Kidney epithelial cell (primary cell): ENCODE measurements around the gene ADCY10. TPM values are rescaled to one million over a fixed set of nuclear protein-coding genes. Genes with fewer than 3 reads are reported as not detected.
"Not testable (repeated sequence)": the region's sequence is repeated elsewhere in the genome, so short reads cannot be mapped to it uniquely, and the experiment has no call there.

Source experiments
- DNase-seq: peaks from one replicate; pipeline ENCODE4 v3.0.0-alpha.2; 2010; ENCODE audit warnings: low read depth
- H3K27me3 ChIP-seq: 2 replicates; pipeline ENCODE4 v1.6.0; 2011; ENCODE audit warnings: low read length; ENCODE audit not compliant: control insufficient read depth, insufficient read depth
- H3K36me3 ChIP-seq: 2 replicates; pipeline ENCODE4 v1.5.1; 2011; ENCODE audit warnings: low read length; ENCODE audit not compliant: control insufficient read depth, insufficient read depth
- H3K4me3 ChIP-seq: 2 replicates; pipeline ENCODE4 v1.5.1; 2011; ENCODE audit warnings: low read depth, mild to moderate bottlenecking, control low read depth, low read length
- total RNA-seq: library from RNA; depleted of rRNA; stranded (reverse); fragments of >200 nt; gene quantifications from 2 replicates; pipeline ENCODE4 v1.2.3, GENCODE V29; 2015
- TF ChIP-seq, protein P1 (sequence below): IDR thresholded peaks from 2 replicates; pipeline ENCODE4 v1.5.1; 2011; ENCODE audit warnings: mild to moderate bottlenecking, moderate library complexity, low read length, control low read depth, inconsistent platforms; ENCODE audit not compliant: insufficient read depth, poor library complexity, severe bottlenecking

The ADCY10 gene
- total RNA-seq, 1 donor from 2014 or later: not detected

DNA sequence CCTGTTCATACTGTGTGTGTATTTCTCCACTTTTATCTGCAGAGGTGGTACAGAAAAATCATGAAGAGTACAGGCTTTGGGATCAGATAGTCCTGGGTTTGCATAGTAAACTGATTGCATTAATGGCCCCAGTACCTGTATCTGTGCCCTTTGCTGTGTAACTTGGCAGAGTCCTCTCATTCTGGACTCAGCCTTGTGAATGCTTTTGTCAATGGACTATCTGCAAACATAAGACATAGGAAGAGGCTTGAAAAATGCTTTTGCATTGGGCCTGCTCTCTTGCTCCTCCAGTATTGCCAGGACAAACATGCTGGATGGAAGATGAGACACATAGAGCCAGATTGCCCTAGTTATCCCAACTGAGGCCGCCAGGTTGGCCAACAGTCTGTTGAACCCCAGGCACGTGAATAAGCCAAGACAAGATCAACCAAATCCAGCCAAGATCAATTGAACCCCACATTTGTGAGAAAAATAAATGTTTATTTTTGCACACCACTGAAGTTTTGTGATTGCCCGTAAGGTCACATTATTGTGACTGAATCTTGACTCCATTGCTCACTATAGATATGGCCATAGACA is 37.2 kb downstream of the ADCY10 start:
- Histone ChIP-seq H3K27me3 (no peaks in the 10 kb centered on the region), H3K36me3 (no peaks in the 10 kb centered on the region), H3K4me3 (no peak overlapping the region)
- DNase-seq: no peak
- TF ChIP-seq, protein P1, sequence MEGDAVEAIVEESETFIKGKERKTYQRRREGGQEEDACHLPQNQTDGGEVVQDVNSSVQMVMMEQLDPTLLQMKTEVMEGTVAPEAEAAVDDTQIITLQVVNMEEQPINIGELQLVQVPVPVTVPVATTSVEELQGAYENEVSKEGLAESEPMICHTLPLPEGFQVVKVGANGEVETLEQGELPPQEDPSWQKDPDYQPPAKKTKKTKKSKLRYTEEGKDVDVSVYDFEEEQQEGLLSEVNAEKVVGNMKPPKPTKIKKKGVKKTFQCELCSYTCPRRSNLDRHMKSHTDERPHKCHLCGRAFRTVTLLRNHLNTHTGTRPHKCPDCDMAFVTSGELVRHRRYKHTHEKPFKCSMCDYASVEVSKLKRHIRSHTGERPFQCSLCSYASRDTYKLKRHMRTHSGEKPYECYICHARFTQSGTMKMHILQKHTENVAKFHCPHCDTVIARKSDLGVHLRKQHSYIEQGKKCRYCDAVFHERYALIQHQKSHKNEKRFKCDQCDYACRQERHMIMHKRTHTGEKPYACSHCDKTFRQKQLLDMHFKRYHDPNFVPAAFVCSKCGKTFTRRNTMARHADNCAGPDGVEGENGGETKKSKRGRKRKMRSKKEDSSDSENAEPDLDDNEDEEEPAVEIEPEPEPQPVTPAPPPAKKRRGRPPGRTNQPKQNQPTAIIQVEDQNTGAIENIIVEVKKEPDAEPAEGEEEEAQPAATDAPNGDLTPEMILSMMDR: no peak

DNA sequence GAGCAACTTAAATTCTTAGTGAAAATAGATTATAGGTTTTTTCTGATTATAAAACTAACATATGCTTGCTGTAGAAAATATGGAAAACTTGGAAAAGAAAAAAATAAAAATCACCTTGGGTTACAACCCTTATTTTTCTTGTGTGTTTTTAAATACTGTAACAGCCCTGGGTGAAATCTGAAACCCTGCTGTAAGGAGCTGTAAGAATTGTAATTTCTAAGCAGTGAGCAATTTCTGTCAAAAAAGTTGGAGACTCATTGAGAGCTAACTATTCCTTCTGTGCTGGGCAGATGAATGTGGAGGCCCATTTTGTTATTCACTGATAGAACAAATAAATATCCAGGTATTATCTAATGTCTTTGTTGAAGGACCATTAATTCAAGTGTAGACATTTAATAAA is 42.6 kb downstream of the ADCY10 start:
- no peak for DNase-seq
- Histone ChIP-seq H3K27me3 (no peaks in the 10 kb centered on the region), H3K36me3 (no peaks in the 10 kb centered on the region), H3K4me3 (no peak overlapping the region)
- TF ChIP-seq, protein P1: no peak

DNA sequence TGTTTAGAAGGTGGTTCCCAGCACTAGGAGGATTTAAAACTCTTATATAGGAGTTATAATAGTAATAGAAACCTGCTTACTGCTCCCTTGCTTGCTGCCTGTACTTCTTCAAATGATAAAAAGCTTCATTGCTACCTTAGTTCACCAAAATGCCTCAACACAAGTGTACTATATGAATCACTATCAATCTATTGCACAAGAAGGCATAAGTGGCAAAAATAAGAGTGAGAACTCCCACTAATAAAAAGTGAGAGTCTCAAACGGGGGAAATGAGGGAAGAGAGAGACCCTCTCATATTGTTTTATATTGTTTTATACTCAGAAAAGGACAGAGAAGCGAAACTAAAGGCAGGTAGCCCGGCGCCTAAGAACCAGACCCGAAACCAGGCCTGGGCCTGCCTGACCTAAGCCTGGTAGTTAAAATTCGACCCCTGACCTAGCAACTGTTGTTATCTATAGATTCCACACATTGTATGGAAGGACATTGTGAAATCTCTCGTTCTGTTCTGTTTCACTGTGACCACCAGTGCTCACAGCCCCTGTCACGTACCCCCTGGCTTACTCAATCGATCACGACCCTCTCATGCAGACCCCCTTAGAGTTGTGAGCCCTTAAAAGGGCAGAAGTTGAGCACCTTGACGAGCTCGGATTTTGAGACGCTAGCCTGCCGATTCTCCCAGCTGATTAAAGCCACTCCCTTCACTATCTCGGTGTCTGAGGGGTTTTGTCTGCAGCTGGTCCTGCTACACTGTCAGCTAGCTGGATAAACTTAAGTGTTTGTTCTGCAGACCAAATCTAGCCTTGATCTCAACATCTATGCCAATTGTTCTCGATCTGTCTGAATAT is 44.6 kb downstream of the ADCY10 start:
- DNase-seq, H3K36me3 ChIP-seq, H3K4me3 ChIP-seq, H3K27me3 ChIP-seq: not testable (repeated sequence)

DNA sequence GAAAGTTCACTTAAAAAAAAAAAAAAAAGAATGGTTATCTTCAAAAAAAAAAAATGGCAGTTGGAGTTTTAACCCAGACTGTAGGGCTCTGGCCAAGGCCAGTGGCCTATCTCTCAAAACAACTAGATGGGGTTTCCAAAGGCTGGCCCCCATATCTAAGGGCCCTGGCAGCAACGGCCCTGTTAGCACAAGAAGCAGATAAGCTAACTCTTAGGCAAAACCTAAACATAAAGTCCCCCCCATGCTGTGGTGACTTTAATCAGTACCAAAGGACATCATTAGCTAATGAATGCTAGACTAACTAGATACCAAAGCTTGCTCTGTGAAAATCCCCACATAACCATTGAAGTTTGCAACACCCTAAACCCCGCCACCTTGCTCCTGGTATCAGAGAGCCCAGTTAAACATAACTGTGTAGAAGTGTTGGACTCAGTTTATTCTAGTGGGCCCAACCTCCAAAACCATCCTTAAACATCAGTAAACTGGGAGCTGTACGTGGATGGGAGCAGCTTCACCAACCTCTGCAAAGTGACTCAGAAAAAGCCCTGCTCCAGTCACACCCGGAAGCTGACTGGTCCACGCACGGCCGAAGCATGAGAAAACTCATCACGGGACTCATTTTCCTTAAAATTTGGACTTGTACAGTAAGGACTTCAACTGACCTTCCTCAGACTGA is 47.1 kb downstream of the ADCY10 start:
- not testable (repeated sequence) for DNase-seq, H3K4me3 ChIP-seq, H3K36me3 ChIP-seq, H3K27me3 ChIP-seq

DNA sequence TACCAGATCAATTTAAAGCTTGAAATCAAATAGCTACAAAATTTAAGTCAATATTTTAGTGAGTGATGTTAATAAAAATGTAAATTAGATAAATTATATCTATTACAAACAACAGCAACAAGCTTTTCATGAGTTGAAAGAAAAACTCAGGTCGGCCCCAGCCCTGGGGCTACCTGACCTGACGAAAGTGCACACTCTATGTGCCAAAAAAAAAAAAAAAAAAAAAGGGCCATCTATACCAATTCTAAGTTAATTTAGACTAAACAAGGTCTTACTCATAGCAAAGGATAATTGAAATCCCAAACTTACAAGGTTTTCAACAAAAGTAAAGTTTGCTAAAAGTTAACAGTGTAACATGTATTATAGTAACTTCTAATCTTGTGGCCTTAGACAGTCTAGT is 47.6 kb downstream of the ADCY10 start:
- not testable (repeated sequence) for DNase-seq, H3K36me3 ChIP-seq, H3K4me3 ChIP-seq, H3K27me3 ChIP-seq

DNA sequence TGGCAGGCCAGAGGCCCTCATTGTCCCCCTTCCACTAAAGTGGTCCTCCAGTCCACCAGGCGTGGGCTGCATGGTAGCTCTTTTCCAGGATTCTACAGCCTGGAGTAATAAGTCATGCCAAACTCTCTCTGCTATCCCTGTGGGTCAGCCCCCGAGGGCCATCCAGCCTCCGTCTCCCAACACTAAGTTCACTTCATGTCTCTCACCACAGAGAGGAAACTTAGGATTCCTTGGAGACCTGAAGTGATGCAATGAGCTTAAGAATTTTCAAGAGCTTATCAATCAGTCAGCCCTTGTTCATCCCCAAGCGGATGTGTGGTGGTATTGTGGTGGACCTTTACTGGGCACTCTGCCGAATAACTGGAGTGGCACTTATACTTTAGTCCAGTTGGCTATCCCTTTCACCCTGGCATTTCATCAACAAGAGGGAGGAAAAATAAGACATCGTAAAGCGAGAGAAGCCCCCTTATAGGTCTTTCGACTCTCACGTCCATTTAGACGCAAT is 48.1 kb downstream of the ADCY10 start:
- not testable (repeated sequence) for H3K4me3 ChIP-seq, H3K27me3 ChIP-seq, H3K36me3 ChIP-seq, DNase-seq

DNA sequence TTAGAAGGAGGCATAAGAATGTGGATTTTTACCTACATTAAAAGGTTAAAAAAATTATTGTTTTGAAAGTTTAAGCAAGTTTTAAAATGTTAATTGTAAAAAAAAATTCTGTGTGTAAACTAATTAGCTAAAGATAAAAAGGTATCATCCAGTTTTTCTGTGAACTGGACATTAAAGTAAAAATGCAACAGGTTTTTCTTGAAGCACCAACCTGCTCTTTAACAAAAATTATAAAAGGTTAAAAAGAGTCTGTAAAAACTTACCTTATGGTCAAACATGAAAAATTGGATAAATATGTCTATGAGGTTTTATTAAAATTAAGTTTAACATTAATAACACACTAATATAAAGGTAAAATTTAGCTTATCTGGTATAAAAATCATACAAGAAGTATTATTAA is 48.7 kb downstream of the ADCY10 start:
- H3K27me3 ChIP-seq, H3K36me3 ChIP-seq, DNase-seq, H3K4me3 ChIP-seq: not testable (repeated sequence)

DNA sequence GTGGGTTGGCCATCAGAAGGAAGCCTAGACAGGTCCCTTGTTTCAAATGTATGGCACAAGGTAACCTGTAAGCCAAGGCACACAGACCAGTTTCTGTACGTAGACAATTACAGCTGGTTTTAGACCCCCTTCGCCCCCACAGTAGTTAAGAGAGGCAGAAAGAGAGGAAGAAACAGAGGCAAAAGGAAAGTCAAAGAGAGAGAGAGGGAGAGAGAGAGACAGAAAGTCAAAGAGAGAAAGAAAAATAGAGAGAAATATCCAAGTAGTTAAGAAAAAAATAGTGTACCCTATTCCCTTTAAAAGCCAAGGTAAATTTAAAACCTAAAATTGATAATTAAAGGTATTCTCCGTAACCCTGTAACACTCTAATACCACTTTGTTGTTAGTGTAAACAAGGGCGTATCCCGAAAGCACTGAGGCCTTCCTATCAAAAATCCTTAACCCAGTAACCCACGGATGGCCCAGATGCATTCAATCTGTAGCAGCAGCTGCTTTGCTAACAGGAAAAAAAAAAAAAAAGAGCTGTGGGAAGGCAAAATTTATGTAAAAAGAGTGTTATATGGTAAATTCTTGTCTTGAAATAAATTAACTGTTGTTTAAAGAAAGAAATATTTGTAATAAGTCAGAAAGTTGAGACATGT is 49.4 kb downstream of the ADCY10 start:
- Histone ChIP-seq H3K27me3 (no peaks in the 10 kb centered on the region), H3K4me3 (no peak overlapping the region), H3K36me3 (no peaks in the 10 kb centered on the region)
- TF ChIP-seq, protein P1: no peak
- DNase-seq: no peak
